ENCODE results near the gene SMCO2.

The SMCO2 gene

GRCh38 chr12:27462151-27462694 is 15.7 kb downstream of the SMCO2 start:
- Histone ChIP-seq H3K27me3 (ENCODE audit: control insufficient read depth, low read length) (peaks cover 6% of the 10 kb centered on the region), H3K9me3 (ENCODE audit: control insufficient read depth, insufficient read depth, low read length) (no peaks in the 10 kb centered on the region), H3F3A (ENCODE audit: control insufficient read depth, insufficient read depth) (no peaks in the 10 kb centered on the region), H3K27ac (ENCODE audit: low read depth, low read length) (no peak overlapping the region), H4K20me1 (ENCODE audit: control insufficient read depth, insufficient read depth, low read depth, low read length) (no peaks in the 10 kb centered on the region), H3K4me3 (ENCODE audit: low read length) (no peak overlapping the region), H3K4me1 (ENCODE audit: control insufficient read depth, low read length) (no peaks in the 10 kb centered on the region), H3K4me2 (ENCODE audit: low read length) (no peak overlapping the region), H3K9me2 (replicated peaks; ENCODE audit: control insufficient read depth, low read length) (no peaks in the 10 kb centered on the region), H3K79me2 (ENCODE audit: control insufficient read depth, low read length) (no peaks in the 10 kb centered on the region), H3K36me3 (ENCODE audit: control insufficient read depth, low read length) (no peaks in the 10 kb centered on the region)
- TF ChIP-seq EZH2phosphoT487 (IDR thresholded peaks at IDR 0.05; ENCODE audit: borderline replicate concordance, low read length): no peak
- TF ChIP-seq, protein P1, sequence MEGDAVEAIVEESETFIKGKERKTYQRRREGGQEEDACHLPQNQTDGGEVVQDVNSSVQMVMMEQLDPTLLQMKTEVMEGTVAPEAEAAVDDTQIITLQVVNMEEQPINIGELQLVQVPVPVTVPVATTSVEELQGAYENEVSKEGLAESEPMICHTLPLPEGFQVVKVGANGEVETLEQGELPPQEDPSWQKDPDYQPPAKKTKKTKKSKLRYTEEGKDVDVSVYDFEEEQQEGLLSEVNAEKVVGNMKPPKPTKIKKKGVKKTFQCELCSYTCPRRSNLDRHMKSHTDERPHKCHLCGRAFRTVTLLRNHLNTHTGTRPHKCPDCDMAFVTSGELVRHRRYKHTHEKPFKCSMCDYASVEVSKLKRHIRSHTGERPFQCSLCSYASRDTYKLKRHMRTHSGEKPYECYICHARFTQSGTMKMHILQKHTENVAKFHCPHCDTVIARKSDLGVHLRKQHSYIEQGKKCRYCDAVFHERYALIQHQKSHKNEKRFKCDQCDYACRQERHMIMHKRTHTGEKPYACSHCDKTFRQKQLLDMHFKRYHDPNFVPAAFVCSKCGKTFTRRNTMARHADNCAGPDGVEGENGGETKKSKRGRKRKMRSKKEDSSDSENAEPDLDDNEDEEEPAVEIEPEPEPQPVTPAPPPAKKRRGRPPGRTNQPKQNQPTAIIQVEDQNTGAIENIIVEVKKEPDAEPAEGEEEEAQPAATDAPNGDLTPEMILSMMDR (IDR thresholded peaks at IDR 0.05; ENCODE audit: low read depth, low read length, poor library complexity, severe bottlenecking): no peak

DNA sequence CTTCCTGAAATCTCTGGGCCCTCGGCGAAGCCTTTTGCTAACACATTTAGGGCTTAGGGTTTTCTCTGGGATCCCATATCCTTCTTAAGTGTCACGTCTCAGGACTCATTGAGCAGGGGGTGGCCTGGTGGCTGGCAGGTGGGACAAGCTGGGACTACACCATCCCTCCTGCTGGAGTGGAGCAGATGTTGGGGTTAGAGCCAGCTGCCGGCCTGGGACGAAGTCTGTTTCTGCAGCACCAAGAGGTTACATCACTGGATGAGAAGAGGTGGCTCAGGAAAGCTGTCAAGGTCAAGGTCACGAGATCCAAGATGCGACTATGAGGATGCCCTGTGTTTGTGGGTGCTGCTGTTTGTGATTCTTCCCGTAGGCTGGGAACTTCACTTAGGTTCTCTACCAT is 16.3 kb downstream of the SMCO2 start:
- Histone ChIP-seq H3K9me2 (replicated peaks; ENCODE audit: control insufficient read depth, low read length) (no peaks in the 10 kb centered on the region), H3K27ac (ENCODE audit: low read depth, low read length) (no peak overlapping the region), H3K4me3 (ENCODE audit: low read length) (no peak overlapping the region), H3K36me3 (ENCODE audit: control insufficient read depth, low read length) (no peaks in the 10 kb centered on the region), H3K79me2 (ENCODE audit: control insufficient read depth, low read length) (no peaks in the 10 kb centered on the region), H3K27me3 (ENCODE audit: control insufficient read depth, low read length) (peaks cover 6% of the 10 kb centered on the region), H3F3A (ENCODE audit: control insufficient read depth, insufficient read depth) (no peaks in the 10 kb centered on the region), H3K9me3 (ENCODE audit: control insufficient read depth, insufficient read depth, low read length) (no peaks in the 10 kb centered on the region), H4K20me1 (ENCODE audit: control insufficient read depth, insufficient read depth, low read depth, low read length) (no peaks in the 10 kb centered on the region), H3K4me2 (ENCODE audit: low read length) (no peak overlapping the region), H3K4me1 (ENCODE audit: control insufficient read depth, low read length) (no peaks in the 10 kb centered on the region)
- no peak for TF ChIP-seq EZH2phosphoT487 (IDR thresholded peaks at IDR 0.05; ENCODE audit: borderline replicate concordance, low read length)
- TF ChIP-seq, protein P1 (IDR thresholded peaks at IDR 0.05; ENCODE audit: low read depth, low read length, poor library complexity, severe bottlenecking): no peak

GRCh38 chr12:27463511-27464219 is 17.1 kb downstream of the SMCO2 start:
- TF ChIP-seq, protein P1 (IDR thresholded peaks at IDR 0.05; ENCODE audit: low read depth, low read length, poor library complexity, severe bottlenecking): no peak
- no peak for TF ChIP-seq EZH2phosphoT487 (IDR thresholded peaks at IDR 0.05; ENCODE audit: borderline replicate concordance, low read length)
- no peaks in the 10 kb centered on the region for H4K20me1 ChIP-seq (ENCODE audit: control insufficient read depth, insufficient read depth, low read depth, low read length)
- H3K9me2 ChIP-seq (replicated peaks; ENCODE audit: control insufficient read depth, low read length): no peaks in the 10 kb centered on the region
- no peak overlapping the region for H3K4me3 ChIP-seq (ENCODE audit: low read length)
- no peak overlapping the region for H3K4me2 ChIP-seq (ENCODE audit: low read length)
- H3K27ac ChIP-seq (ENCODE audit: low read depth, low read length): no peak overlapping the region
- no peaks in the 10 kb centered on the region for H3K4me1 ChIP-seq (ENCODE audit: control insufficient read depth, low read length)
- H3K79me2 ChIP-seq (ENCODE audit: control insufficient read depth, low read length): no peaks in the 10 kb centered on the region
- H3K36me3 ChIP-seq (ENCODE audit: control insufficient read depth, low read length): no peaks in the 10 kb centered on the region
- no peaks in the 10 kb centered on the region for H3K9me3 ChIP-seq (ENCODE audit: control insufficient read depth, insufficient read depth, low read length)
- no peaks in the 10 kb centered on the region for H3F3A ChIP-seq (ENCODE audit: control insufficient read depth, insufficient read depth)
- H3K27me3 ChIP-seq (ENCODE audit: control insufficient read depth, low read length): peaks cover 6% of the 10 kb centered on the region
